AG09309 (cell line): ENCODE data around the gene GASK1A.

Experiments
- DNase-seq: peaks from one replicate; pipeline ENCODE4 v3.0.0-alpha.2; 2010; ENCODE audit warnings: low read depth
- H3K4me3 ChIP-seq: 2 replicates; pipeline ENCODE4 v1.5.1; 2011; ENCODE audit warnings: mild to moderate bottlenecking, low read depth, low read length, moderate library complexity; ENCODE audit not compliant: control insufficient read depth
- CTCF ChIP-seq: IDR thresholded peaks from 2 replicates; pipeline ENCODE4 v1.5.1; 2011; ENCODE audit warnings: mild to moderate bottlenecking, low read depth, low read length, inconsistent platforms; ENCODE audit not compliant: insufficient read depth, control insufficient read depth; ENCODE audit errors: missing control alignments

The GASK1A gene

DNA sequence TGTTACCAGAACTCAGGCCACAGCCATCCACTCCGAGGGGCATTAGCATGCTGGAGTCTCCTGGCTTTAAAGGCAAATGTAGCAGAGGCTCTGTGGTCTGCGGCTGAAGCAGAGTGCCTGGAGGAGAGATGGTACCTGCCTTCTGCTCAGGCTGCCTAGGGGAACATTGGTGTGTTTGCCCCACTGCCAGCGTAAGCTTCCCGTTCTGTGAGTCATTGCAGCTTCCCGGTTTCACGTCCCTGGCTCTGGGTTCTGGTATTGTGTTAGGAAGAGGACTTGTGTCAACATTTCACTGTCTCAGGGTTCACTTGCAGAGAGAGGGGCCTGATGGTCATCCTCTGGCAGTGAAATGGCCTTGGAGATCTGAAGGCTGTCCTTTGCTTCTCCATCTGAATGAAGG lies 1.8 kb downstream of the GASK1A start:
- TF ChIP-seq CTCF, result no peak
- no peak for DNase-seq
- no peak overlapping the region for H3K4me3 ChIP-seq

- TF ChIP-seq CTCF, result no peak
- no peak overlapping the region for H3K4me3 ChIP-seq
- no peak for DNase-seq
These were observed 3.7 kb downstream of the GASK1A start for GRCh38 chr3:42982645-42983412.

DNA sequence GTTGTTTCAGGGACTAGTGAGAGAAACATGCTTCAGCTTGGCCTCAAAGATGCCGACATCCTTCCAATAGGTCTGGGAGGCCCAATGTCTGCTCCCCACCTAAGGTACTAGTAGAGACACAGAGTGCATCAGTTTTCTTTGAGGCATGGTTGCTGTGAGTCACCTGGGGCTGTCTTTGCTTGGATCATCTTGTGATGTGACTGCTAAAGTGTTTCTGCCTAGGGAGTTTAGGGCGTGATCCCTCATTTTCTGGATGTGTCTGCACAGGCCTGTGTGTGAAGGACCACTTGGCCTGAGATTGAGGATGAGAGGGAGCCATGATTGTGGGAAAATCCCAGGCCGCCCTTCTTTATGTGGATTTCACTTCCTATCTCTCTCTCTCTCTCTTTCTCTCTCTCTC lies 4.8 kb downstream of the GASK1A start:
- DNase-seq, result no peak
- H3K4me3 ChIP-seq, result no peak overlapping the region
- no peak for TF ChIP-seq CTCF

DNA sequence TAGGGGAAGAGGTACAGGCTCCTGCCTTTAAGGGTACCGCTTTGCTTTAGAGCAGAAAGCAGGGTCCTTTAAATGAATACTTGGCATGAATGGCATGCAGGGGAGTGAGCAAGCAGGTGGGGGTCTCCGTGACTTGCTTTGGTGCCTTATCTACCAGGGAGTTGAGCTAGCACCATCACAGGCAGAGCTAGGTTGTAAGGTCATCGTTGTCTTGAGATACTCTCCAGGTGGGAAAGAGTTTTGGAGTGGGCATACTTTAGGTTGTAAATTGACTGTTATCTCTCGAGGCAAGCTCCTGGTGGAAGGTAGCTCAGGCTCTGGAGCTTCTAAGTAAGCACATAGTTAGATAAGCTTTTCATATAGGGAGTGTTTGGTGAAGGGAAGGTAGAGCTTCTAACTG lies 5.6 kb downstream of the GASK1A start:
- no peak for TF ChIP-seq CTCF
- DNase-seq, result no peak
- H3K4me3 ChIP-seq, result no peak overlapping the region

DNA sequence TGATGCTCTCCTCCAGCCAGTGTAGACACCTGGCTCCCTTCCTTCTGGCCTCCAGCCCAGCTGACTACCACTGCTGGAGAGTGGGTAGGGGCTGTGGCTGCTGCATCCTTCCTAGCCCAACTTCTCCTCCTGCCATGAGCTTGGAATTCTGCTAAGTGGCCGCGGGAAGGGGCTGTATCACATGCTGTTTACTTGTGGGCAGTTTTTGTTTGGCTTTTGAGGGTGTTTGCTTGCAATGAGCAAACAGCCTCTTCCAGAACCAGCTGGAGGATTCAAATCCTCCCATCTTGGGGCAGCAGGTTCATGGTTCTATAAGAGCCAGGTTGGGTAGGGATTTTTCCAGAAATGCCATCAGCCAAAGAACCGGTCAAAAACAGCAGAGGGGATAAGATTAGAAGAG lies 9.0 kb downstream of the GASK1A start:
- no peak for TF ChIP-seq CTCF
- no peak for DNase-seq

DNA sequence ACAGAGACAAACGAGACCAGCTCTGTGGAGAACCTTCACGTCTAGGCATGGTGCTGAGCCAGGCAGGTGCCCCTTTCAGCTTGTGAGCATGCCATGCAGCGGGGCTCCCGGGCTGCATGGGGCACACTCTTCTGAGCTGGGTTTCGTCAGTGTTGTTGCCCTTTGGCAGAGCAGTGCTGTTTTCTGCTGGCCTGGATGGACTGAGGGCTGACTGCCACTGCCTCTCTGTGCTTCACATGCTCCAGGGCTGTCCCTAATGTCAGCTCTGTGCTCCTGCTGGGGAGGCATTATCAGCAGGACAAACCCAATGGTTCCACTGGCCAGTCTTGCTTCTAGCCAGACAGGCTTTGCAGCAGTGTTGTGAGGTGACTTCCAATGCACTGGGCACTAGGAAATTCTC lies 9.5 kb downstream of the GASK1A start:
- DNase-seq, result no peak
- H3K4me3 ChIP-seq, result no peak overlapping the region
- no peak for TF ChIP-seq CTCF

More for the DNA sequence above, 9.0 kb downstream of the GASK1A start:
- no peak overlapping the region for H3K4me3 ChIP-seq
